Naive thymus-derived CD8-positive, alpha-beta T cell (primary cell): ENCODE data around the gene CYB561D1. TPM values are rescaled to one million over a fixed set of nuclear protein-coding genes. Genes with fewer than 3 reads are reported as not detected.
A peak's percentile ranks its signal among the peaks of the same experiment; 100 is the strongest.

Source experiments
- ATAC-seq, 2 donors: fragments of 150-1000 bp; cut with Tn5 transposase in 1 of 2; sonication (Bioruptor Pico), chemical (Tn5 transposase) in 1 of 2; 1 replicate in 1 of 2; 2 replicates in 1 of 2; pipeline ENCODE4 v1.10.0; 2021; ENCODE audit warnings: mild to moderate bottlenecking in 2 of 2, moderate library complexity in 2 of 2
- POLR2A ChIA-PET: fragments of 350-600 bp; sonication (Branson Sonifier 250); formaldehyde crosslinking; loops from one replicate; lab custom pipeline; 2021; ENCODE audit warnings: antibody characterized with exemption; lab: Charles Lee
- DNase-seq, 10 donors: peaks; one replicate each; pipeline versions ENCODE4 v3.0.0 to v3.0.0-alpha.2; 2020 to 2022
- H3K27ac Mint-ChIP-seq, 10 donors: one replicate each; pipeline ENCODE4 v1.8.0; 2020 to 2022; ENCODE audit warnings: mild to moderate bottlenecking in 10 of 10, mixed read lengths in 10 of 10, moderate library complexity in 4 of 10, inconsistent platforms in 1 of 10
- H3K27me3 Mint-ChIP-seq, 5 donors: one replicate each; pipeline ENCODE4 v1.8.0; 2021 to 2022; ENCODE audit warnings: mixed read lengths in 5 of 5
- H3K36me3 Mint-ChIP-seq, 3 donors: one replicate each; pipeline ENCODE4 v1.8.0; 2020 to 2022; ENCODE audit warnings: mixed read lengths in 3 of 3, mild to moderate bottlenecking in 2 of 3, inconsistent platforms in 1 of 3
- H3K4me1 Mint-ChIP-seq, 4 donors: one replicate each; pipeline ENCODE4 v1.8.0; 2021 to 2022; ENCODE audit warnings: mixed read lengths in 4 of 4
- H3K4me3 Mint-ChIP-seq, 10 donors: one replicate each; pipeline ENCODE4 v1.8.0; 2020 to 2022; ENCODE audit warnings: mild to moderate bottlenecking in 10 of 10, mixed read lengths in 10 of 10, moderate library complexity in 6 of 10, inconsistent platforms in 1 of 10
- H3K9me3 Mint-ChIP-seq, 9 donors: one replicate each; pipeline ENCODE4 v1.8.0; 2020 to 2022; ENCODE audit warnings: mixed read lengths in 9 of 9, mild to moderate bottlenecking in 3 of 9, inconsistent platforms in 1 of 9, moderate library complexity in 1 of 9
- polyA plus RNA-seq, 3 donors: library from polyadenylated mRNA; unstranded; fragments of 300-500 nt; fragmentation: Illumina TruSeq; gene quantifications; one replicate each; pipeline ENCODE4 v1.2.3, GENCODE V29; 2021
- total RNA-seq, 8 experiments: library from RNA in 2 of 8; stranded (reverse) in 2 of 8; gene quantifications; one replicate each; pipeline ENCODE4 v1.2.3 and lab custom pipeline; 2021 to 2026

CYB561D1 gene
- total and polyA plus RNA-seq, 5 experiments from 2014 or later, result 12.4 to 33.6 (median 20.2) TPM

- peak overlapping the region; percentile 88 to 99 (median 96) for H3K4me3 Mint-ChIP-seq
- H3K4me1 Mint-ChIP-seq, result peaks cover 22 to 47% (median 37%) of the 10 kb centered on the region in 4 donors
- peaks cover 2 to 19% (median 10%) of the 10 kb centered on the region in 5 donors for H3K27me3 Mint-ChIP-seq
- peaks cover 0 to 8% (median 0%) of the 10 kb centered on the region in 3 donors for H3K36me3 Mint-ChIP-seq
- POLR2A ChIA-PET, result interaction anchor here (0.6 to 4.9 kb wide), 22 partner anchors 10 to 601 kb away, joined by 3 to 55 read pairs (median 6); partner anchors contain the start of genes AHCYL1, AMIGO1, CELSR2 and CYB561D1
- peak overlapping the region; percentile 87 to 96 (median 92) for H3K27ac Mint-ChIP-seq
- no peaks in the 10 kb centered on the region for H3K9me3 Mint-ChIP-seq
- ATAC-seq (peak; percentile 65 to 76), DNase-seq (peak in 7 of 10 donors; percentile 20 to 80 (median 34))
Measured at GRCh38 chr1:109482791-109483671, 10.9 kb upstream of the CYB561D1 start.

DNA sequence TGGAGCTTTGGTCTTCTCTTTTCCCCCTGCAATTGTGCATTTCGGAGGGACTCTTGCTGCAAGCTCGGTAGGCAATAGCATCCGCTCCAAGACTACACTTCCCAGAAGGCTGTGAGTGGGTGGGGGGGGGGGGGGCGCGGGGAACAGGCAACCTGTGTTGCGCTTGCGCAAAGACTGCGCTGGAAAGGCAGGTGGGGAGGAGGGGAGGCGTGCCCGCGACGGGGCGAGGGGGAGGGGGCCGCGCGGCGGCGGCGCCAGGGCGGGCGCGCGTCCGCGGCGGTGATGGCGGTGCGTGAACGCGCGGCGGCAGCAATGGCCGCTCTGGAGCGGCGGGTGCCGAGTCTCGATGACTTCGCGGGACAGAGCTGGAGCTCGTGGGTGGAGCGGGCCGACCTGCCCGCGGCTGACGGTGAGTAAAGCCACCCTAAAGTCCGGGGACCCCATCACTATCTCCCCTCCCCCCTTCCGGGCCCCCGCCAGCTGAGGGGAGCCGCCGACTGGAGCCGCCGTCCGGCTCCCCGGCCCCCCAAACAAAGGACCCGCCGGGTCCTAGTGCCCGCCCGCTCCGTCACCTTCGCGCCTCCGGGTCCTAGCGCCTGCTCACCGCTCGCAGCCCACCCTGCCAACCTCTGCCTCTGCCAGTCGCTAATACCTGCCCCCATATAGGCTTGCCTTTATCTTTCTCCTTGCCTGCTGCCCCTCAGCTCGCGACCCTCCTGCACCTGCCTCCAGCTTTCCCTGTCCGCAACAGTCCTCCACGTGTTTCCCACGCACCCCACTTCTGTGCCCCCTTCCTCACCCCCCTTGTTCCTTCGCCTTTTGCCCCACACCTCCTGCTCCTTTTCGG is 10.0 kb upstream of the CYB561D1 start, which contains the start of gene ATXN7L2:
ATXN7L2 (plus strand) TSS at position 234 of the 847 bp plus-strand sequence; CDS start at position 283, 49 bp downstream.
- Mint-ChIP-seq H3K36me3 (peaks cover 0 to 9% (median 0%) of the 10 kb centered on the region in 3 donors), H3K27me3 (peaks cover 0 to 11% (median 6%) of the 10 kb centered on the region in 5 donors), H3K4me3 (peak within 1 kb of the TSS; percentile 88 to 99 (median 96)), H3K27ac (peak within 1 kb of the TSS; percentile 87 to 96 (median 94)), H3K9me3 (no peaks in the 10 kb centered on the region), H3K4me1 (peaks cover 22 to 44% (median 36%) of the 10 kb centered on the region in 4 donors)
- DNase-seq (peak; percentile 90 to 96 (median 94)), ATAC-seq (peak; percentile 79 to 80)
- POLR2A ChIA-PET, result interaction anchor here (0.6 to 4.9 kb wide), 23 partner anchors 10 to 834 kb away, joined by 3 to 55 read pairs (median 5); partner anchors contain the start of genes AHCYL1, AMIGO1, CELSR2 and CYB561D1

GRCh38 chr1:109484519-109484975 is 9.3 kb upstream of the CYB561D1 start:
- Mint-ChIP-seq H3K9me3 (no peaks in the 10 kb centered on the region), H3K4me3 (peak overlapping the region; percentile 88 to 99 (median 96)), H3K27me3 (peaks cover 0 to 7% (median 4%) of the 10 kb centered on the region in 5 donors), H3K27ac (peak overlapping the region; percentile 85 to 96 (median 91)), H3K36me3 (peaks cover 0 to 13% (median 0%) of the 10 kb centered on the region in 3 donors), H3K4me1 (peaks cover 22 to 41% (median 35%) of the 10 kb centered on the region in 4 donors)
- ATAC-seq (no peak), DNase-seq (peak in 1 of 10 donors; percentile 59)
- POLR2A ChIA-PET, result interaction anchor here (0.6 to 4.9 kb wide), 17 partner anchors 9 to 835 kb away, joined by 3 to 55 read pairs (median 6); partner anchors contain the start of genes AMIGO1, CELSR2, CYB561D1 and GNAI3

DNA sequence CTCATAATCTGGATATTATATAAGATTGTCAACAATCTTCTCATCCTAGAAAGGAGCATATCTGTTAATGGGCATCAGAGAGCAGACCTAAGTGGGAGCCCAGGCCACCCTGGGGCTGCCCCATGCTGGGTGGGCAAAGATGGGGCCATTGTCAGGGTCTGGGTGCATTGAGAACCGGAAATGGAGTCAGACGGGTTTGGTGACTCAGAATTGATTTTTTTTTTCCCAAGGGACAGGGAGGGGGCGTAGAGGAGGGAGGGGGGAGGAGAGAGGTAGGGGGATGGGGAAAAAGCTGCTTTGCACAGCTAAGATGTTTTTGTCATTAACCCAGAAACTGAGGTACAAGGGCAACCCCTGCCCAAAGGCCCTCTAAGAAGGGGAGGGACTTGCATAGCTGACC is 8.9 kb upstream of the CYB561D1 start:
- peak overlapping the region; percentile 85 to 96 (median 91) for H3K27ac Mint-ChIP-seq
- H3K36me3 Mint-ChIP-seq, result peaks cover 0 to 16% (median 0%) of the 10 kb centered on the region in 3 donors
- POLR2A ChIA-PET, result interaction anchor here (1.1 to 4.9 kb wide), 8 partner anchors 9 to 63 kb away, joined by 3 to 55 read pairs (median 22); partner anchors contain the start of genes CYB561D1, GNAI3 and PSMA5
- peak overlapping the region; percentile 88 to 99 (median 96) for H3K4me3 Mint-ChIP-seq
- peak in 1 of 10 donors; percentile 18 for DNase-seq
- no peaks in the 10 kb centered on the region for H3K9me3 Mint-ChIP-seq
- ATAC-seq, result no peak
- peaks cover 0 to 6% (median 0%) of the 10 kb centered on the region in 5 donors for H3K27me3 Mint-ChIP-seq
- peaks cover 22 to 41% (median 35%) of the 10 kb centered on the region in 4 donors for H3K4me1 Mint-ChIP-seq

DNA sequence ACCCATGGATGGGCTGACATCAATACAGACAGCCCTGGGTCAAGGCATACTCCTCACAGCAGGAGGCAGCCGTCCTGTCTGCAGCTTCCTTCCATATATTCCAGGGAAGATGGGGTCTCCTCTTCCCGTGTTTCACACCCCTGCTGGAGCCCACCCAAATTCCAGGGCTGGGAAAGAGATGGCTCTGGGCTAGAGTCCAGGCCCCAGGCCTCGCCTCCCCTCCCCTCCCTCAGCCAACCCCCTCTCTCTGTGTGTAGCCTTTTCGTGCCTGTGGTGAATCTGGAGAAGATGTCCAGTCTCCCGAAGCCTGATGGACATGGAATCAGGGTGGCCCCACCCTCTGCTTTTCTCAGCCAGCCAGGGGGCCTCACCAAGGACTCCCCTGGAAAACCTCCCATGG is 6.6 kb upstream of the CYB561D1 start:
- no peak overlapping the region for H3K27ac Mint-ChIP-seq
- DNase-seq (no peak), ATAC-seq (no peak)
- H3K4me3 Mint-ChIP-seq, result no peak overlapping the region
- peaks cover 0 to 19% (median 0%) of the 10 kb centered on the region in 3 donors for H3K36me3 Mint-ChIP-seq
- H3K4me1 Mint-ChIP-seq, result peaks cover 26 to 47% (median 39%) of the 10 kb centered on the region in 4 donors
- POLR2A ChIA-PET, result interaction anchor here (0.8 to 19.1 kb wide), 4 partner anchors 9 to 44 kb away, joined by 3 to 337 read pairs (median 30); partner anchors contain the start of gene AMIGO1
- no peaks in the 10 kb centered on the region for H3K9me3 Mint-ChIP-seq
- H3K27me3 Mint-ChIP-seq, result no peaks in the 10 kb centered on the region

GRCh38 chr1:109488201-109488600 is 5.7 kb upstream of the CYB561D1 start:
- peaks cover 22 to 38% (median 32%) of the 10 kb centered on the region in 4 donors for H3K4me1 Mint-ChIP-seq
- peaks cover 0 to 19% (median 0%) of the 10 kb centered on the region in 3 donors for H3K36me3 Mint-ChIP-seq
- ATAC-seq (no peak), DNase-seq (no peak)
- no peaks in the 10 kb centered on the region for H3K27me3 Mint-ChIP-seq
- no peaks in the 10 kb centered on the region for H3K9me3 Mint-ChIP-seq
- POLR2A ChIA-PET, result interaction anchor here (0.8 to 19.1 kb wide), 3 partner anchors 9 to 20 kb away, joined by 3 to 337 read pairs (median 5); partner anchors contain the start of gene AMIGO1
- no peak overlapping the region for H3K4me3 Mint-ChIP-seq
- no peak overlapping the region for H3K27ac Mint-ChIP-seq

- Mint-ChIP-seq H3K9me3 (no peaks in the 10 kb centered on the region), H3K36me3 (peaks cover 0 to 19% (median 0%) of the 10 kb centered on the region in 3 donors), H3K4me1 (peaks cover 18 to 39% (median 30%) of the 10 kb centered on the region in 4 donors), H3K27me3 (no peaks in the 10 kb centered on the region), H3K4me3 (peak overlapping the region in 1 of 10 donors; percentile 32), H3K27ac (no peak overlapping the region)
- ATAC-seq (no peak), DNase-seq (no peak)
- POLR2A ChIA-PET, result interaction anchor here (19.1 to 22.6 kb wide), 2 partner anchors 20 to 45 kb away, joined by 337 to 462 read pairs; partner anchors contain the start of genes AMIGO1 and GPR61
Measured at GRCh38 chr1:109488696-109489095, 5.2 kb upstream of the CYB561D1 start.

GRCh38 chr1:109490029-109490933 is 3.6 kb upstream of the CYB561D1 start:
- peak; percentile 46 to 83 (median 70) for DNase-seq
- Mint-ChIP-seq H3K4me3 (peak overlapping the region in 2 of 10 donors; percentile 30 to 75), H3K27ac (peak overlapping the region in 3 of 10 donors; percentile 19 to 56 (median 41)), H3K4me1 (peaks cover 12 to 41% (median 31%) of the 10 kb centered on the region in 4 donors), H3K36me3 (peaks cover 0 to 21% (median 0%) of the 10 kb centered on the region in 3 donors), H3K27me3 (no peaks in the 10 kb centered on the region), H3K9me3 (no peaks in the 10 kb centered on the region)
- POLR2A ChIA-PET, result interaction anchor here (0.8 to 22.6 kb wide), 5 partner anchors 18 to 390 kb away, joined by 3 to 462 read pairs (median 4); partner anchors contain the start of genes AMIGO1, GNAI3, GPR61 and PSMA5
- peak; percentile 19 to 24 for ATAC-seq

DNA sequence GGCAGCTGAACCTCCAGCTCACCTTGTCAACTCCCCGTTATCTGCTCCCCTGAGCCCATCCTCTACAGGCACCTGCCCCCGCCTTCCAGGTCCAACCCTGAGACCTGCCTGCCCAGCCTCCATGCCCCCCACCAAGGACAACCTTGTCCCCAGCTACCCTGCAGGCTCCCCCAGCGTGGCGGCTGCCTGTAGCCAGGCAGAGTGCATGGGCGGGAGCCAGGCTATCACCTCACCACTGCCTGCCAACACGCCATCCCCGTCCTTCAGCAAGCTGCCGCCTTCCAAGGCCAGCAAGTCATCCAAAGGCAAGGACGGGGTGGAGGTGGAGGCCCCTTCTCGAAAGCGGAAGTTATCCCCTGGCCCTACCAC is 3.0 kb upstream of the CYB561D1 start:
- Mint-ChIP-seq H3K36me3 (peaks cover 0 to 26% (median 0%) of the 10 kb centered on the region in 3 donors), H3K4me3 (peak overlapping the region in 2 of 10 donors; percentile 30 to 75), H3K4me1 (peaks cover 16 to 42% (median 34%) of the 10 kb centered on the region in 4 donors), H3K27me3 (no peaks in the 10 kb centered on the region), H3K27ac (peak overlapping the region in 3 of 10 donors; percentile 19 to 56 (median 41)), H3K9me3 (no peaks in the 10 kb centered on the region)
- ATAC-seq (no peak), DNase-seq (no peak)
- POLR2A ChIA-PET, result interaction anchor here (0.8 to 22.6 kb wide), 4 partner anchors 18 to 391 kb away, joined by 3 to 462 read pairs (median 170); partner anchors contain the start of genes AMIGO1, GPR61 and PSMA5

- Mint-ChIP-seq H3K27me3 (no peaks in the 10 kb centered on the region), H3K9me3 (no peaks in the 10 kb centered on the region), H3K4me3 (peak overlapping the region in 1 of 10 donors; percentile 18), H3K27ac (peak overlapping the region in 1 of 10 donors; percentile 27), H3K36me3 (peaks cover 0 to 29% (median 0%) of the 10 kb centered on the region in 3 donors), H3K4me1 (peaks cover 20 to 44% (median 36%) of the 10 kb centered on the region in 4 donors)
- POLR2A ChIA-PET, result interaction anchor here (1.1 to 22.6 kb wide), 3 partner anchors 17 to 66 kb away, joined by 4 to 462 read pairs (median 337); partner anchors contain the start of genes AMIGO1, GPR61 and PSMA5
- ATAC-seq, result no peak
- no peak for DNase-seq
Measured at GRCh38 chr1:109491372-109491771, 2.5 kb upstream of the CYB561D1 start.
